Lower leg skin (tissue), 3 donors: ENCODE measurements around the gene TAF11.

Experiments used
- CTCF ChIP-seq, 3 donors: fragments of 450-650 bp; IDR thresholded peaks; one replicate each; pipeline ENCODE4 v1.5.1; 2016; ENCODE audit warnings: antibody characterized with exemption in 3 of 3, mild to moderate bottlenecking in 3 of 3, moderate library complexity in 2 of 3
- POLR2A ChIP-seq, 2 donors: fragments of 450-650 bp; IDR thresholded peaks; one replicate each; pipeline ENCODE4 v1.6.1; 2016 to 2017; ENCODE audit warnings: antibody characterized with exemption in 2 of 2, mild to moderate bottlenecking in 1 of 2, moderate library complexity in 1 of 2

GRCh38 chr6:34922177-34922663 is 34.4 kb upstream of the TAF11 start:
- TF ChIP-seq POLR2A (IDR thresholded peaks at IDR 0.05) (no peak), CTCF (IDR thresholded peaks at IDR 0.05) (no peak)
